AG04449 (cell line): Measurements from ENCODE around the gene TRIO.

Experiments
- CTCF ChIA-PET: fragments of 350-600 bp; formaldehyde crosslinking; extraction: SDS; loops from one replicate; lab custom pipeline; 2021; ENCODE audit warnings: antibody characterized with exemption; lab: Yijun Ruan, JAX
- POLR2A ChIA-PET: fragments of 400-600, 350-600 bp; formaldehyde crosslinking; extraction: SDS; loops from one replicate; lab custom pipeline; 2020; ENCODE audit warnings: antibody characterized with exemption, inconsistent platforms; lab: Yijun Ruan, JAX
- DNase-seq: peaks from one replicate; pipeline ENCODE4 v3.0.0-alpha.2; 2010; ENCODE audit warnings: low read depth, low spot score
- H3K4me3 ChIP-seq: 2 replicates; pipeline ENCODE4 v1.5.1; 2011; ENCODE audit warnings: low read depth, mild to moderate bottlenecking, control low read depth, low read length
- CTCF ChIP-seq: IDR thresholded peaks from one replicate; pipeline ENCODE4 v1.5.1; 2011; ENCODE audit warnings: mild to moderate bottlenecking, moderate library complexity, low read length, control low read depth, inconsistent platforms; ENCODE audit not compliant: insufficient read depth; ENCODE audit errors: missing control alignments

TRIO gene

GRCh38 chr5:14110196-14110595 lies 32.9 kb upstream of the TRIO start:
- no peak for DNase-seq
- TF ChIP-seq CTCF = no peak
- ChIA-PET CTCF (interaction anchor here (0.9 to 2.6 kb wide), 3 partner anchors 36 to 167 kb away, joined by 3 to 24 read pairs (median 4); no protein-coding TSS in a partner anchor), POLR2A (interaction anchor here (1.6 kb wide), 1 partner anchor 74 kb away, joined by 5 read pairs; no protein-coding TSS in a partner anchor)
- no peak overlapping the region for H3K4me3 ChIP-seq

DNA sequence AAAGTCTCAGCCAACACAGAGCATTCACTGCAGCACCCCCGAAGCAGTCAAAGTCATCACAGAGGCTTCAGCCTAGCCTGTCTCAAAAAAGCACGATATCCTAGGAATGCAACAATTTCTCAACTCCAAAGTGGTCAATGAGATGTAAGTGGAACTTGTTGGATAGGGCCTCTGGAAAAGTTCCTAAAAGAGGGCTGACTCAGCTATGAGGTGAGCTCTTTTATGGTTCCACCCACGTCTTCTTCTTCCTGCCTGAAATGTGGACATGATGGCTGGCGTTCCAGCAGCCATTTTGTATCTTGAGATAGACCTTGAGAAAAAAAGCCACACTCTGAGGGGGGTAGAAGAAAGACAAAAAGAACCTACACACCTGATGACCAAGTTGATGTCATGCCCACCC lies 32.5 kb upstream of the TRIO start:
- no peak for TF ChIP-seq CTCF
- CTCF ChIA-PET = interaction anchor here (0.9 kb wide), 1 partner anchor 35 kb away, joined by 3 read pairs; no protein-coding TSS in a partner anchor
- DNase-seq = peak; percentile 87
- POLR2A ChIA-PET = interaction anchor here (1.6 kb wide), 1 partner anchor 75 kb away, joined by 5 read pairs; no protein-coding TSS in a partner anchor
- H3K4me3 ChIP-seq = no peak overlapping the region

- no peak overlapping the region for H3K4me3 ChIP-seq
- no peak for DNase-seq
- ChIA-PET CTCF (interaction anchor here (1.6 kb wide), 1 partner anchor 158 kb away, joined by 6 read pairs; no protein-coding TSS in a partner anchor), POLR2A (interaction anchor here (0.6 kb wide), 1 partner anchor 77 kb away, joined by 3 read pairs; no protein-coding TSS in a partner anchor)
- no peak for TF ChIP-seq CTCF
These were observed 30.0 kb upstream of the TRIO start for GRCh38 chr5:14112998-14113652.

GRCh38 chr5:14114615-14115251 lies 28.4 kb upstream of the TRIO start:
- POLR2A ChIA-PET = no interaction called here
- H3K4me3 ChIP-seq = no peak overlapping the region
- TF ChIP-seq CTCF = no peak
- CTCF ChIA-PET = no interaction called here
- no peak for DNase-seq

DNA sequence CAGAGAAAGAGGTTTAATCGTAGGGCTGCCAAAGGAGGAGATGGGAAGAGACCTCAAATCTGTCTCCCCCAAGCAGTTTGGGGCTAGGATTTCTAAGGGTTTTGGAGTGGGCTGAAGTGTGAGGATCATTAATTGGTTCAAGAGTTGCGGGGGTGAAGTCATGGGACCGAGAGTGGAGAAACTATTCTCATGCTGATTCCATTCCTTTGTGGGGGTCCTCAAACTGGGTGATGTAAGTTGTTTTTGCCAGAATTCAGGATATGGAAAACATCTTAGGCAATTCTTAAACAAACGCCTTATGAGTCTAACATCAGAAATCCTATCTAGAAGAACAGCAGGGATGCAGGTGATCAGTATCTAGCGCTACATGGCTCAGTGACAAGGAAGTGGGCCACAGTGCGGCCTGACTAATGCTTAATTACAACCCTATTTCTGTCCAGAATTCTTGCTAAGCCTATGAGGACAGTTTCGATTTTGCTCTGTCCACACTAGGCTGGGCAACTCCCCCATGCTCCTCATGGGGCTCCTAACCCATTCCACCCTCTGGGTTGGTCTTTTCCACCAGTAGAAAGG lies 27.7 kb upstream of the TRIO start:
- no peak for DNase-seq
- CTCF ChIA-PET = no interaction called here
- TF ChIP-seq CTCF = no peak

More for the DNA sequence above, 27.7 kb upstream of the TRIO start:
- no peak overlapping the region for H3K4me3 ChIP-seq
- POLR2A ChIA-PET = no interaction called here
